HepG2 (cell line): ENCODE results near the gene EEF1AKMT3. TPM values are rescaled to one million over a fixed set of nuclear protein-coding genes. Genes with fewer than 3 reads are reported as not detected.
A peak's percentile ranks its signal among the peaks of the same experiment; 100 is the strongest.

ENCODE experiments used
- ATAC-seq: fragments of 200-7000 bp; cut with Tn5 transposase; 3 replicates; pipeline ENCODE4 v1.9.1; 2020; ENCODE audit warnings: mild to moderate bottlenecking, moderate library complexity
- BruUV-seq: library from RNA; stranded (reverse); fragments of 400-500 nt; replicated peaks from 2 replicates; lab custom pipeline; 2021; lab: Mats Ljungman, UMichigan
- CTCF ChIA-PET: fragments of 300-600 bp; formaldehyde crosslinking; extraction: SDS; loops from one replicate; lab custom pipeline; 2021; ENCODE audit warnings: low total read pairs, inconsistent platforms, low intra/inter-chr PET ratio; lab: Yijun Ruan, JAX
- POLR2A ChIA-PET: fragments of 350-600 bp; sonication (Branson Sonifier 250); formaldehyde crosslinking; loops from one replicate; lab custom pipeline; 2020; ENCODE audit warnings: antibody characterized with exemption, inconsistent platforms; lab: Yijun Ruan, JAX
- DNase-seq: peaks from one replicate; pipeline ENCODE4 v3.0.0-alpha.2; 2015; ENCODE audit warnings: low spot score
- FAIRE-seq: peaks from 3 replicates; lab custom pipeline; 2011; peaks lifted over from hg19 to GRCh38; lab: Jason Lieb, UNC
- H2AFZ ChIP-seq: one replicate; pipeline ENCODE4 v1.6.1; 2011; ENCODE audit warnings: low read length, inconsistent platforms
- H3K27ac ChIP-seq: fragments of 300-600 bp; 3 replicates; pipeline ENCODE4 v1.8.0; 2011; ENCODE audit warnings: mixed run types, mild to moderate bottlenecking, mixed read lengths, low read length, inconsistent platforms; ENCODE audit not compliant: insufficient read depth; ENCODE audit errors: extremely low read length
- H3K27me3 ChIP-seq, 2 experiments: fragments of 200-600 bp in 1 of 2; 2 replicates in 1 of 2; 3 replicates in 1 of 2; pipeline versions ENCODE4 v1.6.0 to v1.8.0; 2011; ENCODE audit warnings: low read length in 2 of 2, mild to moderate bottlenecking in 2 of 2, moderate library complexity in 2 of 2, inconsistent platforms in 1 of 2; ENCODE audit not compliant: insufficient read depth in 2 of 2, control insufficient read depth in 1 of 2
- H3K36me3 ChIP-seq, 2 experiments: fragments of 200-600 bp in 1 of 2; replicated peaks in 1 of 2; 2 replicates in 1 of 2; 3 replicates in 1 of 2; pipeline versions ENCODE4 v1.5.1 to v1.8.0; 2011; ENCODE audit warnings: low read length in 2 of 2, inconsistent platforms in 1 of 2; ENCODE audit not compliant: insufficient read depth in 2 of 2, control insufficient read depth in 1 of 2
- H3K4me1 ChIP-seq: 2 replicates; pipeline ENCODE4 v1.5.1; 2012; ENCODE audit warnings: low read length, inconsistent platforms; ENCODE audit not compliant: insufficient read depth
- H3K4me2 ChIP-seq: 2 replicates; pipeline ENCODE4 v1.6.0; 2011; ENCODE audit warnings: low read depth, low read length, inconsistent platforms
- H3K4me3 ChIP-seq, 3 experiments: fragments of 200-600 bp in 1 of 3; sonication (generic), shearing (Covaris generic) in 1 of 3; replicated peaks in 1 of 3; 2 replicates each; pipeline ENCODE4 v1.5.1; 2011 to 2016; ENCODE audit warnings: low read length in 3 of 3, inconsistent platforms in 2 of 3, low read depth in 2 of 3, mild to moderate bottlenecking in 2 of 3, control low read depth in 1 of 3, mixed read lengths in 1 of 3; ENCODE audit not compliant: insufficient read depth in 1 of 3
- H3K79me2 ChIP-seq: one replicate; pipeline ENCODE4 v1.6.1; 2011; ENCODE audit warnings: low read length, inconsistent platforms; ENCODE audit not compliant: insufficient read depth
- H3K9ac ChIP-seq: 2 replicates; pipeline ENCODE4 v1.6.0; 2011; ENCODE audit warnings: mild to moderate bottlenecking, low read depth, low read length, inconsistent platforms; ENCODE audit not compliant: insufficient read depth
- H3K9me3 ChIP-seq: 2 replicates; pipeline ENCODE4 v1.5.1; 2012; ENCODE audit warnings: mild to moderate bottlenecking, low read length
- H4K20me1 ChIP-seq: 2 replicates; pipeline ENCODE4 v1.6.0; 2011; ENCODE audit warnings: inconsistent platforms, mild to moderate bottlenecking, low read length, moderate library complexity; ENCODE audit not compliant: insufficient read depth
- DPF2 ChIP-seq: sonication (generic); formaldehyde crosslinking; IDR thresholded peaks from 2 replicates; pipeline ENCODE4 v1.4.0; 2020; ENCODE audit warnings: mild to moderate bottlenecking, low read depth, missing genetic modification reagents, borderline replicate concordance
- ELF1 ChIP-seq: sonication (generic); formaldehyde crosslinking; IDR thresholded peaks from 2 replicates; pipeline ENCODE4 v1.4.0; 2020; ENCODE audit warnings: missing genetic modification reagents
- ERF ChIP-seq: IDR thresholded peaks from 2 replicates; pipeline ENCODE4 v1.6.1; 2018; ENCODE audit warnings: missing biosample characterization, missing genetic modification reagents
- KLF16 ChIP-seq, 2 experiments: sonication (generic) in 1 of 2; formaldehyde crosslinking in 1 of 2; IDR thresholded peaks; 2 replicates each; pipeline versions ENCODE4 v1.6.1 to v1.8.0; 2016 to 2023; ENCODE audit warnings: missing genetic modification reagents in 2 of 2, missing compliant biosample characterization in 1 of 2
- RARG ChIP-seq: sonication (generic); formaldehyde crosslinking; IDR thresholded peaks from 2 replicates; pipeline ENCODE4 v1.4.0; 2020; ENCODE audit warnings: low read depth, mild to moderate bottlenecking, missing genetic modification reagents
- RFX1 ChIP-seq: fragments of 450-650 bp; IDR thresholded peaks from 2 replicates; pipeline ENCODE4 v1.6.1; 2017
- RXRB ChIP-seq: IDR thresholded peaks from 2 replicates; pipeline ENCODE4 v1.6.1; 2016; ENCODE audit warnings: borderline replicate concordance, missing genetic modification reagents, missing compliant biosample characterization
- SIN3A ChIP-seq: IDR thresholded peaks from 2 replicates; pipeline ENCODE4 v1.6.1; 2011; ENCODE audit warnings: low read depth, mild to moderate bottlenecking, control low read depth, low read length, borderline replicate concordance
- TAF1 ChIP-seq: sonication (generic); formaldehyde crosslinking; IDR thresholded peaks from 2 replicates; pipeline ENCODE4 v1.4.0; 2020; ENCODE audit warnings: missing genetic modification reagents
- UBTF ChIP-seq: sonication (generic); formaldehyde crosslinking; IDR thresholded peaks from 2 replicates; pipeline ENCODE4 v1.4.0; 2020; ENCODE audit warnings: mild to moderate bottlenecking, missing genetic modification reagents
- YEATS4 ChIP-seq: sonication (generic); formaldehyde crosslinking; IDR thresholded peaks from 2 replicates; pipeline ENCODE4 v1.4.0; 2020; ENCODE audit warnings: missing genetic modification reagents, borderline replicate concordance
- ZBTB7A ChIP-seq: sonication (generic); formaldehyde crosslinking; IDR thresholded peaks from 2 replicates; pipeline ENCODE4 v1.8.0; 2022; ENCODE audit warnings: mild to moderate bottlenecking, missing genetic modification reagents
- ZC3H4 ChIP-seq: sonication (generic); formaldehyde crosslinking; IDR thresholded peaks from 2 replicates; pipeline ENCODE4 v1.4.0; 2020; ENCODE audit warnings: missing genetic modification reagents, borderline replicate concordance
- ZNF274 ChIP-seq: sonication (generic); formaldehyde crosslinking; IDR thresholded peaks from 2 replicates; pipeline ENCODE4 v1.5.1; 2020; ENCODE audit warnings: mild to moderate bottlenecking, missing genetic modification reagents
- ZNF331 ChIP-seq: sonication (generic); formaldehyde crosslinking; IDR thresholded peaks from 2 replicates; pipeline ENCODE4 v1.4.0; 2020; ENCODE audit warnings: missing genetic modification reagents
- ZNF556 ChIP-seq: sonication (generic); formaldehyde crosslinking; IDR thresholded peaks from 2 replicates; pipeline ENCODE4 v1.4.0; 2020; ENCODE audit warnings: mild to moderate bottlenecking, missing genetic modification reagents, borderline replicate concordance
- ZNF562 ChIP-seq: sonication (generic); formaldehyde crosslinking; IDR thresholded peaks from 2 replicates; pipeline ENCODE4 v1.8.0; 2022; ENCODE audit warnings: missing genetic modification reagents, borderline replicate concordance
- ZNF660 ChIP-seq: sonication (generic); formaldehyde crosslinking; IDR thresholded peaks from 2 replicates; pipeline ENCODE4 v1.5.1; 2020; ENCODE audit warnings: mild to moderate bottlenecking, low read depth, missing genetic modification reagents, borderline replicate concordance
- ZNF737 ChIP-seq: sonication (generic); formaldehyde crosslinking; IDR thresholded peaks from 2 replicates; pipeline ENCODE4 v1.5.0; 2020; ENCODE audit warnings: missing genetic modification reagents, mild to moderate bottlenecking, borderline replicate concordance
- ZNF781 ChIP-seq: sonication (generic); formaldehyde crosslinking; IDR thresholded peaks from 2 replicates; pipeline ENCODE4 v1.5.1; 2020; ENCODE audit warnings: borderline replicate concordance, mild to moderate bottlenecking, missing genetic modification reagents; ENCODE audit errors: not compliant biosample characterization
- WGBS: methylation state at CpG from one replicate; pipeline ENCODE4 v1.1.6; 2017; ENCODE audit warnings: low lambda C conversion rate; 5-methylcytosine and 5-hydroxymethylcytosine counted together
- in situ Hi-C: cut with HindIII; loops from 2 replicates; pipeline ENCODE4 v1.10.0; 2017; ENCODE audit warnings: low pct_unique_long_range_greater_than_20kb; ENCODE audit not compliant: extremely low pct_ligation_motif_present
- intact Hi-C: fragments of 100-400 bp; cut with micrococcal nuclease; formaldehyde crosslinking; loops from one replicate; pipeline ENCODE4 v1.10.0; 2022; ENCODE audit not compliant: unreplicated experiment
- polyA plus RNA-seq, 8 experiments: library from polyadenylated mRNA; depleted of rRNA in 3 of 8; stranded (reverse) in 7 of 8; unstranded in 1 of 8; fragments of >200 nt; fragmentation: Illumina TruSeq in 4 of 8; extraction: Trizol in 4 of 8; gene quantifications; 2 replicates each; pipeline versions ENCODE4 v1.2.1 to v1.2.3, GENCODE V29; 2011 to 2016; ENCODE audit warnings: low read depth in 4 of 8, missing spikeins in 1 of 8, mixed read lengths in 1 of 8; ENCODE audit not compliant: insufficient read depth in 1 of 8
- total RNA-seq, 5 experiments: library from RNA; depleted of rRNA; stranded (reverse); fragments of >200 nt; fragmentation: Illumina TruSeq; extraction: Trizol; gene quantifications; 2 replicates each; pipeline ENCODE4 v1.2.3, GENCODE V29; 2016; ENCODE audit warnings: low read depth in 1 of 5
- TF ChIP-seq, protein P1 (sequence below): sonication (generic); formaldehyde crosslinking; IDR thresholded peaks from 2 replicates; pipeline ENCODE4 v1.5.1; 2020; ENCODE audit warnings: missing genetic modification reagents, mild to moderate bottlenecking, borderline replicate concordance

EEF1AKMT3 gene
- total and polyA plus RNA-seq, 2 of the 13 experiments (the other 11 are each of a cell fraction or from before 2014, with no cell fraction given) = 4.7 to 11.4 TPM

DNA sequence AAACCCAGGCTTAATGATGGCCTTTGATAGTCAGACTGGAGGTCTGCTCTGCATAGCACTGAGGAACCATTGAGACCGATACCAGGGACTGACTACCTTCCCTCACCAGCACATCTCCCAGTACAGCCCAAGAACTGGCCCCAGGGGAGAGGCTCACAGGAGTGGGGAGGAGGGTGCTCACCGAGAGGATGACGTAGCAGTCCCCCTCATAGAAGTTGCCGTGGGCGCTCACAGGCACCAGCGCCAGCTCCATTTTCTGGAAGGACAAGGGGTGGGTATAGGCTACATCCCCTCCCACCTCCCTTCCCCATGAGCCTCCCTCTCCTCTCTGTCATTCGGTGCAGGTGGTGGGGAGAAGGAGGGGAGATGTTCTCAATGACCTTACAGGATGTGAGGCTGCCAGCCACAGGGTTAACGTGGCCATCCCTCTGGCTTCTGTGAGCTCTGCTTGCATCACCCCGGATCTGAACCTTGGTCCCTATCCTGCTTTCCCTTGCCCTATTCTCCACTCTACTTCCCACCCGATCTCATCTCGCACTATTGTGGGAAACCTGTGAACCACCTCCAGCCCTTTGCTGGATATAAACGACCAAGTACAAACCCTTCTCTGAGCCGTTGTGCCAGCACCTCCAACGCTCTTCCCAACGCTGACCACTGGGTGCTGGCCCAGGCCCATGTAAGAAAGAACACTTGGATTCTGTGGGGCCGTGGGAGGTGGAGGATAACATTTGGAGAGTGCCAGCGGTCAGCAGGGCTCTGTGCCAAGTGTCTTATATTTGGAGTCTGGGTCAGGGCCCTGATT lies 41.8 kb downstream of the EEF1AKMT3 start:
- no peaks in the 10 kb centered on the region for H4K20me1 ChIP-seq
- H3K4me3 ChIP-seq = peak overlapping the region in 1 of 3 experiments; percentile 38; a peak in 2 of 6 replicates
- H3K36me3 ChIP-seq = no peaks in the 10 kb centered on the region
- ATAC-seq (peak; percentile 82), FAIRE-seq (peak; percentile 83), DNase-seq (peak; percentile 67)
- H3K27me3 ChIP-seq = no peaks in the 10 kb centered on the region
- ChIA-PET CTCF (interaction anchor here (0.7 to 1.3 kb wide), 2 partner anchors 11 to 91 kb away, joined by 4 read pairs; no protein-coding TSS in a partner anchor), POLR2A (interaction anchor here (1.0 to 1.9 kb wide), 3 partner anchors 30 to 42 kb away, joined by 3 to 6 read pairs (median 3); partner anchors contain the start of genes EEF1AKMT3, METTL1 and TSFM)
- WGBS = 37% methylated on average over 17 of the region's 17 CpGs
- H3K79me2 ChIP-seq = no peaks in the 10 kb centered on the region
- H3K27ac ChIP-seq = peak overlapping the region; percentile 65
- peak overlapping the region; percentile 70 for H3K4me2 ChIP-seq
- in situ Hi-C loops = no loop called here
- H3K4me1 ChIP-seq = peaks cover 71% of the 10 kb centered on the region
- H3K9ac ChIP-seq = peak overlapping the region; percentile 33
- BruUV-seq = no TSS peak
- H3K9me3 ChIP-seq = no peaks in the 10 kb centered on the region
- intact Hi-C loops = no loop called here
- H2AFZ ChIP-seq = no peak overlapping the region
- TF ChIP-seq ZNF737 (no peak), RFX1 (no peak), ZNF781 (CRISPR knock-in tag) (no peak), ERF (CRISPR knock-in tag) (peak; percentile 48; the same call in 1 of the 2 replicates), RXRB (CRISPR knock-in tag) (peak; percentile 40; the same call in 1 of the 2 replicates), ZNF562 (CRISPR knock-in tag) (no peak), ZNF556 (no peak), RARG (CRISPR knock-in tag) (no peak), ZNF331 (peak; percentile 76), KLF16 (CRISPR knock-in tag; IDR thresholded peaks at IDR 0.05) (peak in 1 of 2 experiments; percentile 52; a peak in 1 of 4 replicates), ZBTB7A (CRISPR knock-in tag) (no peak; the same call in 1 of the 2 replicates), SIN3A (no peak), ZC3H4 (CRISPR knock-in tag) (no peak), ELF1 (no peak), YEATS4 (0 out of 2 replicates have a peak, but pooled peaks have one; percentile 44), UBTF (peak; percentile 64), ZNF274 (CRISPR knock-in tag) (no peak), DPF2 (CRISPR knock-in tag) (no peak), TAF1 (CRISPR knock-in tag) (peak; percentile 18; the same call in 1 of the 2 replicates), ZNF660 (no peak)
- TF ChIP-seq, protein P1, sequence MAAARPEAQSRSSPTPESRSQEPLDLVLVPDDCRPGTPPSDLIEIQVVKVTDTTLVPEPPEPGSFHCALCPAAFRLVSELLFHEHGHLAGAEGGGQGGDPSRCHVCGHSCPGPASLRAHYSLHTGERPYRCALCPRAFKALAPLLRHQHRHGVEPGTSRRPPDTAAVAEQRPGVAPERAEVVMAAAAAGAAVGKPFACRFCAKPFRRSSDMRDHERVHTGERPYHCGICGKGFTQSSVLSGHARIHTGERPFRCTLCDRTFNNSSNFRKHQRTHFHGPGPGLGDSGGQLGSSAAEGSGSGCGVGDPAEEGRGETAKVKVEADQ (CRISPR knock-in tag) = 0 out of 2 replicates have a peak, but pooled peaks have one; percentile 57
